ENCODE measurements around the gene MTHFD1.

The MTHFD1 gene

DNA sequence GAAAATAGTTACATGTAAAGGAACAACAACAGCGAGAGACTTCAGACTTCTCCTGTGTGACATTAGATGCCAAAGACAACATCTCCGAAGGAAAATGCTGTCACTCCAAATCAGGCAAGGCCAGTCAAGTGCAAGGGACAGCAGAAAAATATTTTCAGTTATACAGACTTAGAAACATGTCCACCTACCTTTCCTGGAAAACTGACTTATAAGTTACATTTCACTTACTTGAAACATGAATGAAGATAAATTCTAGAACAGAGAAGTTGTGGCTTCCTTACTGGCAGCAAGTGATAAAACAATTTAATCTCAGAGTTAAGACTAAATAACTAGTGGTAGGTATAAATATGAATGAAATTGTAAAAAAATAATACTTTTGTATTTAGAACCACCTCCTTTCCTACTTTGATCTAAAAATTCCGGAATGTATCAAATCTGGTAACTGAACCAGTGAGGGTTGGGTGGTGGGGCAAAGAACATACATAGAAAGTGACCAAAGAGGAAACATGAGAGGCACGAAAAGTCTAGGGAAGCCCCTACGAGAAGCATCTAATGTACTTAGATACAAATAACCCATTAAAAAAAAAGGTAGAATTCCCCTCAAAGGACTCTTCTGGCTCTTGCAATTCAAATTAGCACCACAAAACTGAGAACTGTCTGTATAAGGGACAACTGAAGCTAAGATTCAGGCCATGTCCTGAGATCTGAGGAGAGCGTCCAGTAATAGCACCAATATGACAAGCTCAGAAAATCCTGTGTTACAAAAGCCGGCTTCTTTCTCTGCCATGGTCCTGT, 21.2 kb downstream of the MTHFD1 start:
- H3K27me3 ChIP-seq (ENCODE audit: insufficient read depth, low read length): no peaks in the 10 kb centered on the region
- no peaks in the 10 kb centered on the region for H3K4me1 ChIP-seq (ENCODE audit: insufficient read depth, low read length)
- H3K27ac ChIP-seq (ENCODE audit: low read depth, low read length): no peak overlapping the region
- H3K36me3 ChIP-seq (ENCODE audit: insufficient read depth, low read length): peaks cover 72% of the 10 kb centered on the region
- WGBS: 93% methylated on average over 6 of the region's 7 CpGs
- H3K4me3 ChIP-seq (ENCODE audit: low read length): no peak overlapping the region
- no peaks in the 10 kb centered on the region for H3K9me3 ChIP-seq (ENCODE audit: insufficient read depth, low read depth, low read length)
- H3K9ac ChIP-seq (ENCODE audit: low read depth, low read length): no peak overlapping the region

DNA sequence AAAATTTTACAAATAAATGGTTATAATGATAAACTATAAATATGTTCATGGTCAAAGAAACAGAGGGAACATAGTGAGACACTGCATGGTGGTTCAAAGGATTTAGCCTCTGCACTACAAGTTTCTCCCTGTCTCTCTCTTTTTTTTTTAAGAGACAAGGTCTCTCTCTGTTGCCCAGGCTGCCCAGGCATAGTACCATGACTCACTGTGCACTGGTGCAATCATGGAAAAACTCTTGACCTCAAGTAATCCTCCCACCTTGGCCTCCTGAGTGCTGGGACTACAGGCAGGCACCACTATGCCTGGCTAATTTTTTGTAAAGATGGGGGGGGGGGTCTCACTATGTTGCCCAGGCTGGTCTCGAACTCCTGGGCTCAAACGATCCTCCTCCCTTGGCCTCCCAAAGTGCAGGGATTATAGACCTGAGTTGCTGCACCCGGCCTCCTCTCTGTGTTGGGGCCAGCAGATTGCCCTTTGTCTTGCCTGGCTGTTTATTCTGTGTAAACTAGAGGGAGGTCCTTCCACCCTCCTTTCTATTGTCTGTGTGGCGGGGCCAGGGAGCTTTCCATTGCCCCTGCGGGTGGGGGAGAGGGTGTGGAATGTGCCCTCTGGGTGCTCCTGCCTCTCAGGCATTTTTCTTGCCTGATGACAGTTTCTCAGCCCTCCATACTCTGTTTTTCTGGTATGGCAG, 22.1 kb downstream of the MTHFD1 start:
- H3K27me3 ChIP-seq (ENCODE audit: insufficient read depth, low read length): no peaks in the 10 kb centered on the region
- peaks cover 74% of the 10 kb centered on the region for H3K36me3 ChIP-seq (ENCODE audit: insufficient read depth, low read length)
- no peaks in the 10 kb centered on the region for H3K4me1 ChIP-seq (ENCODE audit: insufficient read depth, low read length)
- no peaks in the 10 kb centered on the region for H3K9me3 ChIP-seq (ENCODE audit: insufficient read depth, low read depth, low read length)
- H3K4me3 ChIP-seq (ENCODE audit: low read length): no peak overlapping the region
- 67% methylated on average over 5 of the region's 5 CpGs for WGBS
- peak overlapping the region; percentile 35; the same call in 1 of the 2 replicates for H3K27ac ChIP-seq (ENCODE audit: low read depth, low read length)
- H3K9ac ChIP-seq (ENCODE audit: low read depth, low read length): no peak overlapping the region; the same call in 1 of the 2 replicates

DNA sequence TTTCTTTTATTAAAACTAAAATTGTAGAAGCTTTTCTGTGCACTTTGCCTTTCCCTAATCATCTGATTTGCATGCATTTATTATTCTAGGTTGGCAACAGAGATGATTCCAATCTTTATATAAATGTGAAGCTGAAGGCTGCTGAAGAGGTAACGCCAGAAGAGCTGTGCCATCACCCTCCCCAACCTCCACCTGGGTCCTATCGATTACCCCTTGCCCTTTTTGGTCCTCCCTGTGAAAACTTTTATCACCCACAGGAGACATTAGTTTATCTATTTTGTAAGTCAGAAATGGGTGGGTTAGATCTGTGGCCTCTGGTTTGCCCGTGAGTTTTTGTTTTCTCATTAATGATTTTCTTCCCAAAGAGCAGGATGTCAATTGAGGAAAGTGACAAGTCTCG, 22.8 kb downstream of the MTHFD1 start:
- Histone ChIP-seq H3K4me3 (ENCODE audit: low read length) (no peak overlapping the region), H3K36me3 (ENCODE audit: insufficient read depth, low read length) (peaks cover 76% of the 10 kb centered on the region), H3K27ac (ENCODE audit: low read depth, low read length) (peak overlapping the region; percentile 35; the same call in 1 of the 2 replicates), H3K4me1 (ENCODE audit: insufficient read depth, low read length) (no peaks in the 10 kb centered on the region), H3K9me3 (ENCODE audit: insufficient read depth, low read depth, low read length) (no peaks in the 10 kb centered on the region), H3K27me3 (ENCODE audit: insufficient read depth, low read length) (no peaks in the 10 kb centered on the region), H3K9ac (ENCODE audit: low read depth, low read length) (no peak overlapping the region)
- WGBS: 93% methylated on average over 4 of the region's 4 CpGs

DNA sequence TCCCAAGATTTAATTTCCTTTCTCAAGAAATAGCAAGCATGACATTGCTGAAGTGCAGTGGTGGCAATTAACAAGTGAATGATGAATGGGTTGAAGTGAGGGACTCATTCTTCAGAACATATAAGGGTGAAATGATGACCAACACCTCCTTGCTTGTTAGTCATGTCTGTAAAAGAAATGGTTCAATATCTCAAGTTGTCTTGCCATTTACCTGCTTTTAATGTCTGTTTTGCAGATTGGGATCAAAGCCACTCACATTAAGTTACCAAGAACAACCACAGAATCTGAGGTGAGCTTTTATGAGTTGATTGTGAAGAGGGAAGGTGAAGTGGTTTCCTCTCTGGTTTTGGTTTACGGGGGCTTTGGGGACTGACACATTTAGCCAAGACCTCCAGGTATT, 24.1 kb downstream of the MTHFD1 start:
- 92% methylated on average over 1 of the region's 1 CpG for WGBS
- no peak overlapping the region for H3K4me3 ChIP-seq (ENCODE audit: low read length)
- H3K27me3 ChIP-seq (ENCODE audit: insufficient read depth, low read length): no peaks in the 10 kb centered on the region
- H3K4me1 ChIP-seq (ENCODE audit: insufficient read depth, low read length): no peaks in the 10 kb centered on the region
- H3K9me3 ChIP-seq (ENCODE audit: insufficient read depth, low read depth, low read length): no peaks in the 10 kb centered on the region
- H3K9ac ChIP-seq (ENCODE audit: low read depth, low read length): no peak overlapping the region
- peaks cover 81% of the 10 kb centered on the region for H3K36me3 ChIP-seq (ENCODE audit: insufficient read depth, low read length)
- no peak overlapping the region for H3K27ac ChIP-seq (ENCODE audit: low read depth, low read length)

DNA sequence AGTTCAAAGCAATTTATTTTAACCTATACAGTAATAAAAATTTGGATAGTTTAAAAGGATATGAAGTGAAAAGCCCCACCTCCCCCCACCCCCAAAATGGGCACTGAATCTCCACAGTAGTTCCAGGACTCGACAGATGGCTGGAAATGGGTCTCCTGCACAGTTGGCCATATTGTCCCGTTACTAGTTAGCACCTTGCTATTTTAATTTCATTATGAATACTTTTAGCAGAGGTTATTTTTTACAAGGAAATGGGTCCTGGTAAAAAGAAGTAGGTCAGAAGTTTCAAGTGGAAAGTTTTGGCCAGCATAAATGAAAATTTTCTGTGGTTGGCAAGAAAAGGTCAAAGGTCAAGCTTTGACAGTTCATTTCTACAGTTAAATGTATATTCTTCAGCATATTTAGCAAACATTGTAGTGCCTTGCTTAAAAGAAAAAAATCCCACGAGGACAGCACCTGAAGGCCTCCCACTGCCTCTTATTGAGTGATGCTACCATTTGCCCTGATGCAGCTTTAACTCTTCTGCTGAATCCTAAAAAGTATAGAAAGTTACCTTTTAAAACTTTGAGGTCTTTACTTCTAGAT, 28.3 kb downstream of the MTHFD1 start:
- H3K36me3 ChIP-seq (ENCODE audit: insufficient read depth, low read length): peaks cover 94% of the 10 kb centered on the region
- no peaks in the 10 kb centered on the region for H3K9me3 ChIP-seq (ENCODE audit: insufficient read depth, low read depth, low read length)
- no peak overlapping the region for H3K27ac ChIP-seq (ENCODE audit: low read depth, low read length)
- H3K4me3 ChIP-seq (ENCODE audit: low read length): no peak overlapping the region
- no peaks in the 10 kb centered on the region for H3K27me3 ChIP-seq (ENCODE audit: insufficient read depth, low read length)
- H3K4me1 ChIP-seq (ENCODE audit: insufficient read depth, low read length): no peaks in the 10 kb centered on the region
- 100% methylated on average over 3 of the region's 3 CpGs for WGBS
- no peak overlapping the region for H3K9ac ChIP-seq (ENCODE audit: low read depth, low read length)

DNA sequence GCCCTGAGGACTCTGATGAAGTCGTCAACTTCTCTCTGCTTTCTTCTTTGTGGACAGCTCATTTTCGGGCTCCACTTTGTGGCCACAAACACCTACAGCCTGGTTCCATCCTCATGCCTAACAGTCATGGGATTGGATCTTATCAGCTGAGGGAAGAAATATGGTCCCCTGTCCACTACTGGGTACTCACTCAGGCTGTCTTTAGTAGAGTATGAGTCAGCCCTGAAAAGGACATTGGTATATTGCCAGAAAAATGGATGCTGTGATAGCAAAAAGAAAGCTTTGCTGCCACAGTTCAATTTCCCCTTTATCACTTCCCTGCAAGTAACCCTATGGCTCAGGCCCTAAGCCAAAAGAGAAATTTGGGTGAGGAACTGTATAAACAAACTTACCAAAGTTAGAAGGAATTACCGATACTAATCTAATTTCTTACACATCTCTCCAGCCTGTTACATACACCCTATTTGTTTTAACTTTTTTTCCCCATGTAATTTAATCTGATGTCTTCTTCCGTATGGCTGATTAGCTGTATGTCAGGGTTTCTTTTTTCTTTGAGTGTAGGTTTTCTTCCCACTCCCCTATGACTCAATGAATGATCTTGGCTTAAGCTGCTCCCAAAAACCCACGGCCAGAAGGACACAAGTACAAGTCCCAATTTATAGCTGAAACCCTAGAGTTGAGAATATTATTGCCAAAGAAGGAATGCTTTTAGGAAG, 29.1 kb downstream of the MTHFD1 start:
- Histone ChIP-seq H3K9me3 (ENCODE audit: insufficient read depth, low read depth, low read length) (no peaks in the 10 kb centered on the region), H3K27ac (ENCODE audit: low read depth, low read length) (no peak overlapping the region), H3K9ac (ENCODE audit: low read depth, low read length) (no peak overlapping the region), H3K36me3 (ENCODE audit: insufficient read depth, low read length) (peaks cover 92% of the 10 kb centered on the region), H3K4me1 (ENCODE audit: insufficient read depth, low read length) (no peaks in the 10 kb centered on the region), H3K27me3 (ENCODE audit: insufficient read depth, low read length) (no peaks in the 10 kb centered on the region), H3K4me3 (ENCODE audit: low read length) (no peak overlapping the region)
- 94% methylated on average over 4 of the region's 5 CpGs for WGBS

DNA sequence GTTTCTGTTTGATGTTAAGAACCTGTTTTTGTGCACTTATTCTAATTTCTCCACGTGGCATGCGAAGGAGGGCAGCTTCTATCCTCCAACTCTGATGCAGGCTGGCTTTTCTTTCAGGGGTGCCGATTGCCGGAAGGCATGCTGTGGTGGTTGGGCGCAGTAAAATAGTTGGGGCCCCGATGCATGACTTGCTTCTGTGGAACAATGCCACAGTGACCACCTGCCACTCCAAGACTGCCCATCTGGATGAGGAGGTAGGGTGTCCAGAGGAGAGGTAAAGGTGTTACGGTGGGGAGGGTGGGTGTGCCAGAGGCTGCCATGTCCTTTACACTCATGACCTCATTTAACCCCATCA, 29.6 kb downstream of the MTHFD1 start:
- 96% methylated on average over 6 of the region's 7 CpGs for WGBS
- peaks cover 92% of the 10 kb centered on the region for H3K36me3 ChIP-seq (ENCODE audit: insufficient read depth, low read length)
- no peaks in the 10 kb centered on the region for H3K9me3 ChIP-seq (ENCODE audit: insufficient read depth, low read depth, low read length)
- H3K27me3 ChIP-seq (ENCODE audit: insufficient read depth, low read length): no peaks in the 10 kb centered on the region
- no peak overlapping the region for H3K27ac ChIP-seq (ENCODE audit: low read depth, low read length)
- no peak overlapping the region for H3K4me3 ChIP-seq (ENCODE audit: low read length)
- H3K4me1 ChIP-seq (ENCODE audit: insufficient read depth, low read length): no peaks in the 10 kb centered on the region
- no peak overlapping the region for H3K9ac ChIP-seq (ENCODE audit: low read depth, low read length)

DNA sequence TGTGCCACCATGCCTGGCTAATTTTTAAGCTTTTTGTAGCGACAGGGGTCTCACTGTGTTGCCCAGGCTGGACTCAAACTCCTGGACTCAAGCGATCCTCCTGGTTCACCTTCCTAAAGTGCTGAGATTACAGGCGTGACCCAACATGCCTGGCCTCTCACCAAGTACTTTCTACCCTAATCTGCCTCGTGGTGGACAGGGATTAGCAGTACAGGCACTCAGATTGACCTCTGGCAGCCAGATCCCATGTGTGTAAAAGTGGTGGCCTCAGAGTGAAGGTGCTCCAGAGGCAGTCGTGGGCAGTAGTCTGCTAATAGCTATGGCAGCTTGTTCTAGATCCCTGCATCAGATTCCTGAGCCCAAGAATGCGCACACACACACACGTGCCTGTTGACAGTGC, 30.9 kb downstream of the MTHFD1 start:
- no peaks in the 10 kb centered on the region for H3K4me1 ChIP-seq (ENCODE audit: insufficient read depth, low read length)
- no peak overlapping the region for H3K9ac ChIP-seq (ENCODE audit: low read depth, low read length)
- 92% methylated on average over 7 of the region's 7 CpGs for WGBS
- H3K4me3 ChIP-seq (ENCODE audit: low read length): no peak overlapping the region
- H3K9me3 ChIP-seq (ENCODE audit: insufficient read depth, low read depth, low read length): no peaks in the 10 kb centered on the region
- no peak overlapping the region for H3K27ac ChIP-seq (ENCODE audit: low read depth, low read length)
- H3K27me3 ChIP-seq (ENCODE audit: insufficient read depth, low read length): no peaks in the 10 kb centered on the region
- H3K36me3 ChIP-seq (ENCODE audit: insufficient read depth, low read length): peaks cover 89% of the 10 kb centered on the region

DNA sequence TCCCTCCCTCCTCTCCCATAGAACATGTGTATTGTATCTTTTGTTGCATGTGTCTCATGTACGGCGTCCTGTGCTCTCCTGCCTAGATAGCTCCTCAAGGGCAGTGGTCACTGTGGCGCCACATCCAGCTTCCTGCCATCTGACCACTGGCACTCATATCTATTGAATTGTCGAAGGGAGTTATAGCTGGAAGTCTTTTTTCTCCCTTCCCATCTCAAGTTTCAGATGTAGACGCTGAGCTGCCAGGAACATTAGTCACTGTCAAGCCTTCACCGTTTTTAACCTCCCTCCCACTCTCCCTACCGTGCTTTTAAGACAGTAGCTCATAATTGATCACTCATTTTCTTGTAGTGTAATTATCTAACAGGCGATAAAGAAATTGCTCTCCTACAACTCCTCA, 33.0 kb downstream of the MTHFD1 start:
- Histone ChIP-seq H3K36me3 (ENCODE audit: insufficient read depth, low read length) (peaks cover 89% of the 10 kb centered on the region), H3K9me3 (ENCODE audit: insufficient read depth, low read depth, low read length) (no peaks in the 10 kb centered on the region), H3K4me1 (ENCODE audit: insufficient read depth, low read length) (no peaks in the 10 kb centered on the region), H3K9ac (ENCODE audit: low read depth, low read length) (no peak overlapping the region), H3K4me3 (ENCODE audit: low read length) (no peak overlapping the region), H3K27me3 (ENCODE audit: insufficient read depth, low read length) (no peaks in the 10 kb centered on the region), H3K27ac (ENCODE audit: low read depth, low read length) (no peak overlapping the region)
- 96% methylated on average over 8 of the region's 8 CpGs for WGBS

DNA sequence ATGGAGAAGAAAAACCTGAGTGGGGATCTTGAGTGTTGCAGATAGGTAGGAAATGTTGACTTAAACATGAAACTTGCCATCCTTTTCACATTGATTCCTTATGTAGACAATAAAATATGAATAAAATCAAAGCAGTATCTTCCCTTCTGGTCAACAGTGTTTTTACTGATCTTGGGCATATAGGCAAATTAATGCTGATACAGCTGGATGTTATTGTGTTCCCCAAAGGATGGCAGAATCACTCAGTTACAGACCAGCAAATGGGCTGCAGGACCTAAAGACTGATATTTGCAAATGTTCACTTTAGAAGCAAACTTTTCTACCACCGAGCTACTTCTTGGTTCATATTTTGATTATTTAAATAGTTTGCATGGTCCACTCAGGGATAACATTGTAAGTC, 33.9 kb downstream of the MTHFD1 start:
- 100% methylated on average over 1 of the region's 1 CpG for WGBS
- peaks cover 89% of the 10 kb centered on the region for H3K36me3 ChIP-seq (ENCODE audit: insufficient read depth, low read length)
- H3K4me3 ChIP-seq (ENCODE audit: low read length): no peak overlapping the region
- no peaks in the 10 kb centered on the region for H3K9me3 ChIP-seq (ENCODE audit: insufficient read depth, low read depth, low read length)
- no peak overlapping the region for H3K27ac ChIP-seq (ENCODE audit: low read depth, low read length)
- no peak overlapping the region for H3K9ac ChIP-seq (ENCODE audit: low read depth, low read length)
- H3K4me1 ChIP-seq (ENCODE audit: insufficient read depth, low read length): no peaks in the 10 kb centered on the region
- H3K27me3 ChIP-seq (ENCODE audit: insufficient read depth, low read length): no peaks in the 10 kb centered on the region

DNA sequence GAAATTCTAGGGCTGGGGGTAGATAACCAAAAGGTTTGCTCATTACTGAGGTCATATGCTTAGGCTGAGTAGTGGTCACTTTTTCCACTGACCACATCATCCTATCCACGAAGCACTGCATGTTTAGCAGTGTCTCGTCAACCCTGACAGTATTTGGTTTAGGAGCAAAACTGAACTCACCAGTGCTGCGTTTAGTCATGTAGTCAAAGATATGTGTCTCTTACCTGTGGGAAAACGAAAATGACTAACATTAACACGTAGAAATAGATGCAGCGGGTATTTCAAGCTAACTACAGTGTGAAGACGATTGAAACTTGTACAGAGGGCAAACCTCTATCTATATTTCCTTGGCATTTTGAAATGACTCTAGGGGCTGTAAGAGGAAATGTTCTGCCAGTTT, 34.6 kb downstream of the MTHFD1 start:
- Histone ChIP-seq H3K36me3 (ENCODE audit: insufficient read depth, low read length) (peaks cover 89% of the 10 kb centered on the region), H3K9me3 (ENCODE audit: insufficient read depth, low read depth, low read length) (no peaks in the 10 kb centered on the region), H3K4me3 (ENCODE audit: low read length) (no peak overlapping the region), H3K4me1 (ENCODE audit: insufficient read depth, low read length) (no peaks in the 10 kb centered on the region), H3K9ac (ENCODE audit: low read depth, low read length) (no peak overlapping the region), H3K27ac (ENCODE audit: low read depth, low read length) (no peak overlapping the region), H3K27me3 (ENCODE audit: insufficient read depth, low read length) (no peaks in the 10 kb centered on the region)
- WGBS: 96% methylated on average over 7 of the region's 7 CpGs

Measured in HUES64 (cell line).